SU-DHL-6 (cell line): ENCODE results near the gene C1QTNF5.
A peak's percentile ranks its signal among the peaks of the same experiment; 100 is the strongest.

Experiments
- H2AFZ ChIP-seq: fragments of 200-600 bp; sonication (generic); 2 replicates; pipeline ENCODE4 v1.6.1; 2014; ENCODE audit warnings: low read depth, mild to moderate bottlenecking, moderate library complexity, mixed read lengths, antibody characterized with exemption, low read length; ENCODE audit not compliant: severe bottlenecking
- H3F3A ChIP-seq: fragments of 200-600 bp; shearing (Covaris generic); 2 replicates; pipeline ENCODE4 v1.6.0; 2016; ENCODE audit warnings: antibody characterized with exemption, mild to moderate bottlenecking; ENCODE audit not compliant: insufficient read depth
- H3K27ac ChIP-seq: fragments of 200-600 bp; sonication (generic); 2 replicates; pipeline ENCODE4 v1.5.1; 2016; ENCODE audit warnings: low read depth, mild to moderate bottlenecking, low read length, moderate library complexity, mixed read lengths
- H3K27me3 ChIP-seq: fragments of 200-600 bp; sonication (generic), shearing (Covaris generic); 2 replicates; pipeline ENCODE4 v1.6.0; 2014; ENCODE audit warnings: mild to moderate bottlenecking, low read length
- H3K36me3 ChIP-seq: fragments of 200-600 bp; sonication (generic); 2 replicates; pipeline ENCODE4 v1.6.1; 2014; ENCODE audit warnings: mild to moderate bottlenecking, low read length, mixed read lengths
- H3K4me2 ChIP-seq: fragments of 300-600, 200-600 bp; shearing (Covaris generic), sonication (generic); 2 replicates; pipeline ENCODE4 v1.6.0; 2014; ENCODE audit warnings: low read length, low read depth, mild to moderate bottlenecking; ENCODE audit not compliant: poor library complexity, severe bottlenecking
- H3K4me3 ChIP-seq: fragments of 200-600 bp; sonication (generic); 2 replicates; pipeline ENCODE4 v1.5.1; 2014; ENCODE audit warnings: antibody characterized with exemption, low read length, mild to moderate bottlenecking, mixed read lengths; ENCODE audit not compliant: insufficient read depth, poor library complexity, severe bottlenecking
- H3K79me2 ChIP-seq: fragments of 200-600 bp; sonication (generic); 2 replicates; pipeline ENCODE4 v1.6.1; 2014; ENCODE audit warnings: mild to moderate bottlenecking, low read length, moderate library complexity; ENCODE audit not compliant: insufficient read depth
- H3K9ac ChIP-seq: fragments of 200-600 bp; sonication (generic); 2 replicates; pipeline ENCODE4 v1.7.0; 2014; ENCODE audit warnings: mild to moderate bottlenecking, low read length
- H3K9me2 ChIP-seq: fragments of 200-600 bp; sonication (generic); replicated peaks from 2 replicates; pipeline ENCODE4 v1.6.1; 2014; ENCODE audit warnings: low read length; ENCODE audit not compliant: insufficient read depth
- H3K9me3 ChIP-seq: fragments of 200-600 bp; sonication (generic); 2 replicates; pipeline ENCODE4 v1.6.1; 2014; ENCODE audit warnings: low read length, mixed read lengths; ENCODE audit not compliant: insufficient read depth
- H4K20me1 ChIP-seq: fragments of 200-600 bp; sonication (generic); 2 replicates; pipeline ENCODE4 v1.6.1; 2014; ENCODE audit warnings: low read depth, mild to moderate bottlenecking, antibody characterized with exemption, low read length, moderate library complexity, mixed read lengths
- CTCF ChIP-seq: fragments of 200-600 bp; sonication (generic); IDR thresholded peaks from one replicate; pipeline ENCODE4 v1.5.1; 2017; ENCODE audit warnings: antibody characterized with exemption, mild to moderate bottlenecking, low read length, moderate library complexity; ENCODE audit not compliant: insufficient read depth, poor library complexity, severe bottlenecking
- EZH2phosphoT487 ChIP-seq: fragments of 200-600 bp; sonication (generic), shearing (Covaris generic); conservative IDR thresholded peaks from 2 replicates; pipeline ENCODE4 v1.6.1; 2018; ENCODE audit warnings: mild to moderate bottlenecking, antibody characterized with exemption, low read length, moderate library complexity, mixed read lengths

C1QTNF5 gene

DNA sequence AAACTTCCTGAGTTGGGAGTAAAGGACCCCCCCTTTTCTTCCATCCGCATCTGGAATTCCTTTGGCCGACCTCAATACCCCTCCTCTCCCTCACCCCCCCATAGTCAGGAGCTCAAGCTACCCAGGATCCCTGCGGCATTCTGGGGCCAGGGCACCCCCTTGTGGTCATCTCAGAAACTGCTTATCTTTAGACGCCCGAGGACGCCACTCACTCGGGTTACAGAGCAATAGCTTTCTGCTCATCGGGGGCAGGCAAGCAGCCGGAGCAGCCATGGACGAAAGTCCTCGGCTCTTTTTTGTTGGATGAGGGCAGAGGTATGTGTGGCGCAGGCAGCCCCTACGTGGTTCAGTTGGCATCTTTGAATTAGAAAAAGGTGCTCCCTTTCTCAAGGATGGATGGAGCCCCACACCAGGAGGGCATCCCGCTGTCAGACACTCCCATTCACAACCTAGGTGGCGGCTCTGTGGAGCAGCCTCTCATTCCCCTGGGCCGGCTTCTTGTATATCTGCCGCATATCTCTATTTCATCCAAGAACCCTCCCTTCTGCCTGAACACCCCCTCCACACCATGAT lies 2.3 kb downstream of the C1QTNF5 start:
- TF ChIP-seq CTCF (peak; percentile 81), EZH2phosphoT487 (no peak)
- H3K79me2 ChIP-seq = peaks cover 6% of the 10 kb centered on the region; the same call in 1 of the 2 replicates
- H4K20me1 ChIP-seq = no peaks in the 10 kb centered on the region
- no peak overlapping the region for H3K27ac ChIP-seq
- no peak overlapping the region for H3K4me3 ChIP-seq
- no peaks in the 10 kb centered on the region for H3K9me3 ChIP-seq
- no peak overlapping the region for H3K4me2 ChIP-seq
- H2AFZ ChIP-seq = no peak overlapping the region
- no peak overlapping the region for H3K9ac ChIP-seq
- H3K36me3 ChIP-seq = no peaks in the 10 kb centered on the region
- no peaks in the 10 kb centered on the region for H3K27me3 ChIP-seq
- no peaks in the 10 kb centered on the region for H3F3A ChIP-seq
- no peaks in the 10 kb centered on the region for H3K9me2 ChIP-seq

- peaks cover 4% of the 10 kb centered on the region; the same call in 1 of the 2 replicates for H3F3A ChIP-seq
- H3K79me2 ChIP-seq = peaks cover 6% of the 10 kb centered on the region; the same call in 1 of the 2 replicates
- H3K27ac ChIP-seq = no peak overlapping the region
- H3K4me2 ChIP-seq = no peak overlapping the region
- H3K9me3 ChIP-seq = no peaks in the 10 kb centered on the region
- no peak overlapping the region for H2AFZ ChIP-seq
- H4K20me1 ChIP-seq = no peaks in the 10 kb centered on the region
- no peak overlapping the region for H3K9ac ChIP-seq
- no peak overlapping the region for H3K4me3 ChIP-seq
- no peak for TF ChIP-seq CTCF
- TF ChIP-seq EZH2phosphoT487 = no peak
- no peaks in the 10 kb centered on the region for H3K9me2 ChIP-seq
- H3K36me3 ChIP-seq = no peaks in the 10 kb centered on the region
- no peaks in the 10 kb centered on the region for H3K27me3 ChIP-seq
Observed at GRCh38 chr11:119337581-119338317, 2.9 kb downstream of the C1QTNF5 start.

DNA sequence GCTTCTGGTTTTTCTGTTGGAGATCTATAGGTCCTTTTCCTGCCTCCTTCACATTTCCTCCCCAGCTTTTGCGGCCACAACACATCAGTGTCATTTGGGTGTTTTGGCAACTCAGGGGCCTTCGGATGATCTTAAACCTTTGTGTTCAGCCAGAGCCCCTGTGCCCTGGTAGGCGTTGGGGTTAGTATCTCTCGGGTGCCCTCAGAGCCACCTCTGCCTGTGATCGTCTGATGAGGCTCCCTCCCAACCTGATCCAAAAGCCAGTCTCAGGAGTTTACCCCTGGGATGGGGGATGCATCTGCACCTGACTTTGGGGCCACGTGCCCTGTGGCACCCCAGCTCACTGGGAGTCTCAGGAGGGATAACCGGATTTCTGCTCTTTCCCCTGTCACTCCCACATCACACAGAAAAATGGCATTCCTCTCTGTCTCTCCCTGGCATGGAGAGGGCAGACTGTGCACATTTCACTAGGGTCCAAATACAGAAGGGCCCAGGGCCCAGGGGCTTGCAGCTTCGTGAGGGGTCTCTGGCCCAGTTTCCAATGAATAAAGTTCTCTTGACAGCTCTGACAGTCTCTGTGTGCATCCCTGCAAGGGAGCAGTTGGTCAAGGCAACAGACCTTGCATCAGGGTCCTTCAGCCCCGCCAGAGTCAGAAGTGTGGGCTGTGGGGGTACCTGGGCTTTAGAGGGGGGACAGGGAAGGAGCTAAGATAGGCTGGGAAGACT lies 3.8 kb downstream of the C1QTNF5 start:
- peaks cover 6% of the 10 kb centered on the region; the same call in 1 of the 2 replicates for H3K79me2 ChIP-seq
- no peak overlapping the region for H3K27ac ChIP-seq
- no peak overlapping the region for H3K4me2 ChIP-seq
- H3K9me2 ChIP-seq = no peaks in the 10 kb centered on the region
- H4K20me1 ChIP-seq = no peaks in the 10 kb centered on the region
- no peak for TF ChIP-seq EZH2phosphoT487
- no peak overlapping the region for H3K4me3 ChIP-seq
- H3K36me3 ChIP-seq = no peaks in the 10 kb centered on the region
- no peaks in the 10 kb centered on the region for H3K9me3 ChIP-seq
- peaks cover 4% of the 10 kb centered on the region; the same call in 1 of the 2 replicates for H3F3A ChIP-seq
- no peaks in the 10 kb centered on the region for H3K27me3 ChIP-seq
- H3K9ac ChIP-seq = no peak overlapping the region
- H2AFZ ChIP-seq = no peak overlapping the region
